ENCODE data around the gene NUDT16L1. TPM values are rescaled to one million over a fixed set of nuclear protein-coding genes. Genes with fewer than 3 reads are reported as not detected.

The NUDT16L1 gene
- polyA plus RNA-seq, 1 of the 3 experiments (the other 2 are of a cell fraction): 45.8 TPM

DNA sequence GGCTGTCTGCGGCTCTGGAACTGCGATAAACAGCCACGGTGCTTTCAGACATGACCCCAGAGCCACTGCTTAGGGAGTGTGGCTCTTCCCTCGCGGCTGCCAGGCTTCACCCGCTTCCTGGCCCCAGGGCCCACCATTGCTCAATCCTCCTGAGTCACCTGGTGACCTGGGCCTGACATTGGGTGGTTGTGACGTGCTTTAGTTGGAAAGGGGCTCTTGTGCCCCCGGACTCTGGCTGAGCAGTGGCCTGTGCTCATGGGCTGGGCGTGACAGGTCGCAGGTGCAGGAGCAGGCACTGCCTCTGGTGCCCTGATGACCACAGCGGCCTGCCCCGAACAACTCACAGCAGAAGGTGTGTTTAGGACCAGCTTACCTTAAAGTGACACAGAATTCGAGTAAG, 8.6 kb upstream of the NUDT16L1 start:
- Histone ChIP-seq H3K79me2 (ENCODE audit: insufficient read depth) (no peaks in the 10 kb centered on the region), H3K4me3 (ENCODE audit: low read depth in 2 of 2, low read length in 1 of 2) (no peak overlapping the region), H3K36me3 (replicated peaks in 1 of 2; ENCODE audit: control insufficient read depth in 1 of 2, insufficient read depth in 2 of 2, low read length in 1 of 2) (peaks cover 0 to 60% of the 10 kb centered on the region in 2 experiments), H3K4me1 (ENCODE audit: control insufficient read depth in 1 of 2, insufficient read depth in 2 of 2, low read depth in 1 of 2, low read length in 1 of 2) (no peaks in the 10 kb centered on the region), H3F3A (replicated peaks; ENCODE audit: insufficient read depth) (no peaks in the 10 kb centered on the region), H3K9me2 (no peaks in the 10 kb centered on the region), H3K9me3 (no peaks in the 10 kb centered on the region), H3K9ac (no peak overlapping the region), H4K20me1 (ENCODE audit: insufficient read depth) (no peaks in the 10 kb centered on the region), H2AFZ (ENCODE audit: low read depth) (no peak overlapping the region), H3K27me3 (ENCODE audit: insufficient read depth) (no peaks in the 10 kb centered on the region), H3K4me2 (no peak overlapping the region), H3K27ac (ENCODE audit: low read depth in 2 of 2, low read length in 1 of 2) (no peak overlapping the region)
- no peak for DNase-seq
- POLR2A ChIA-PET: interaction anchor here (0.7 kb wide), 1 partner anchor 305 kb away, joined by 3 read pairs; no protein-coding TSS in a partner anchor
- TF ChIP-seq, protein P1, sequence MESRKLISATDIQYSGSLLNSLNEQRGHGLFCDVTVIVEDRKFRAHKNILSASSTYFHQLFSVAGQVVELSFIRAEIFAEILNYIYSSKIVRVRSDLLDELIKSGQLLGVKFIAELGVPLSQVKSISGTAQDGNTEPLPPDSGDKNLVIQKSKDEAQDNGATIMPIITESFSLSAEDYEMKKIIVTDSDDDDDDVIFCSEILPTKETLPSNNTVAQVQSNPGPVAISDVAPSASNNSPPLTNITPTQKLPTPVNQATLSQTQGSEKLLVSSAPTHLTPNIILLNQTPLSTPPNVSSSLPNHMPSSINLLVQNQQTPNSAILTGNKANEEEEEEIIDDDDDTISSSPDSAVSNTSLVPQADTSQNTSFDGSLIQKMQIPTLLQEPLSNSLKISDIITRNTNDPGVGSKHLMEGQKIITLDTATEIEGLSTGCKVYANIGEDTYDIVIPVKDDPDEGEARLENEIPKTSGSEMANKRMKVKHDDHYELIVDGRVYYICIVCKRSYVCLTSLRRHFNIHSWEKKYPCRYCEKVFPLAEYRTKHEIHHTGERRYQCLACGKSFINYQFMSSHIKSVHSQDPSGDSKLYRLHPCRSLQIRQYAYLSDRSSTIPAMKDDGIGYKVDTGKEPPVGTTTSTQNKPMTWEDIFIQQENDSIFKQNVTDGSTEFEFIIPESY (IDR thresholded peaks at IDR 0.05; ENCODE audit: borderline replicate concordance, low read depth): no peak
- TF ChIP-seq ELF1 (IDR thresholded peaks at IDR 0.05): no peak
- 92% methylated on average over 13 of the region's 13 CpGs for WGBS (ENCODE audit: low lambda C conversion rate)
- CTCF ChIA-PET: no interaction called here

DNA sequence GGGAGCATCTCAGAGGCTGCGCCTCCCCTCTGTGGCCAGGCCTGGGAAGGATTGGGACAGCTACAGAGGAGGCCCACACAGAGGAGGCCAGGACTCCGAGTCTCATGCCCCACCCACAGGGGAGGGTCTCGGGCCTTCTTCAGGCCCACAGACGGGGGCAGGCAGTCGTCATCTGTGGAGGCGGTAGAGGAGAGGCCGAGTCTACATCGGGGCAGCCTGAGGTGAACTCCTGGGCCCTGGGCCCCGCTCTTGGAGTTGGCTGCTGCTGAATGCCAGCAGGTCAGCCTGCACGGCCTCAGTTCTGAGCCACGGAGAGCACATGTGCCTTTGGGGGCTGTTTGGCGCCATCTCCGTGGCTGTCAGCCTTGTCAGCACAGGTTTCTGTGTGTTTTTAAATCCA, 8.1 kb upstream of the NUDT16L1 start:
- no peak overlapping the region for H3K4me3 ChIP-seq (ENCODE audit: low read depth in 2 of 2, low read length in 1 of 2)
- POLR2A ChIA-PET: interaction anchor here (0.7 kb wide), 1 partner anchor 304 kb away, joined by 3 read pairs; no protein-coding TSS in a partner anchor
- no peaks in the 10 kb centered on the region for H3K4me1 ChIP-seq (ENCODE audit: control insufficient read depth in 1 of 2, insufficient read depth in 2 of 2, low read depth in 1 of 2, low read length in 1 of 2)
- no peak overlapping the region for H2AFZ ChIP-seq (ENCODE audit: low read depth)
- H3K79me2 ChIP-seq (ENCODE audit: insufficient read depth): no peaks in the 10 kb centered on the region
- no peak overlapping the region for H3K27ac ChIP-seq (ENCODE audit: low read depth in 2 of 2, low read length in 1 of 2)
- no peak for DNase-seq
- no peaks in the 10 kb centered on the region for H3K9me2 ChIP-seq
- 100% methylated on average over 1 of the region's 13 CpGs for WGBS (ENCODE audit: low lambda C conversion rate)
- no peaks in the 10 kb centered on the region for H3K27me3 ChIP-seq (ENCODE audit: insufficient read depth)
- no peak overlapping the region for H3K4me2 ChIP-seq
- no peak overlapping the region for H3K9ac ChIP-seq
- peaks cover 0 to 55% of the 10 kb centered on the region in 2 experiments for H3K36me3 ChIP-seq (replicated peaks in 1 of 2; ENCODE audit: control insufficient read depth in 1 of 2, insufficient read depth in 2 of 2, low read length in 1 of 2)
- no peaks in the 10 kb centered on the region for H3F3A ChIP-seq (replicated peaks; ENCODE audit: insufficient read depth)
- no peak for TF ChIP-seq TAF1 (IDR thresholded peaks at IDR 0.05; ENCODE audit: borderline replicate concordance, low read depth, low read length)
- TF ChIP-seq, protein P1 (IDR thresholded peaks at IDR 0.05; ENCODE audit: borderline replicate concordance, low read depth): no peak
- TF ChIP-seq, protein P2, sequence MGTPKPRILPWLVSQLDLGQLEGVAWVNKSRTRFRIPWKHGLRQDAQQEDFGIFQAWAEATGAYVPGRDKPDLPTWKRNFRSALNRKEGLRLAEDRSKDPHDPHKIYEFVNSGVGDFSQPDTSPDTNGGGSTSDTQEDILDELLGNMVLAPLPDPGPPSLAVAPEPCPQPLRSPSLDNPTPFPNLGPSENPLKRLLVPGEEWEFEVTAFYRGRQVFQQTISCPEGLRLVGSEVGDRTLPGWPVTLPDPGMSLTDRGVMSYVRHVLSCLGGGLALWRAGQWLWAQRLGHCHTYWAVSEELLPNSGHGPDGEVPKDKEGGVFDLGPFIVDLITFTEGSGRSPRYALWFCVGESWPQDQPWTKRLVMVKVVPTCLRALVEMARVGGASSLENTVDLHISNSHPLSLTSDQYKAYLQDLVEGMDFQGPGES (IDR thresholded peaks at IDR 0.05; ENCODE audit: low read depth, low read length): no peak
- TF ChIP-seq TCF12 (IDR thresholded peaks at IDR 0.05): no peak
- no peak for TF ChIP-seq SMC3 (IDR thresholded peaks at IDR 0.05; ENCODE audit: low read depth, low read length)
- TF ChIP-seq RFX5 (IDR thresholded peaks at IDR 0.05; ENCODE audit: low read length): no peak
- TF ChIP-seq, protein P3, sequence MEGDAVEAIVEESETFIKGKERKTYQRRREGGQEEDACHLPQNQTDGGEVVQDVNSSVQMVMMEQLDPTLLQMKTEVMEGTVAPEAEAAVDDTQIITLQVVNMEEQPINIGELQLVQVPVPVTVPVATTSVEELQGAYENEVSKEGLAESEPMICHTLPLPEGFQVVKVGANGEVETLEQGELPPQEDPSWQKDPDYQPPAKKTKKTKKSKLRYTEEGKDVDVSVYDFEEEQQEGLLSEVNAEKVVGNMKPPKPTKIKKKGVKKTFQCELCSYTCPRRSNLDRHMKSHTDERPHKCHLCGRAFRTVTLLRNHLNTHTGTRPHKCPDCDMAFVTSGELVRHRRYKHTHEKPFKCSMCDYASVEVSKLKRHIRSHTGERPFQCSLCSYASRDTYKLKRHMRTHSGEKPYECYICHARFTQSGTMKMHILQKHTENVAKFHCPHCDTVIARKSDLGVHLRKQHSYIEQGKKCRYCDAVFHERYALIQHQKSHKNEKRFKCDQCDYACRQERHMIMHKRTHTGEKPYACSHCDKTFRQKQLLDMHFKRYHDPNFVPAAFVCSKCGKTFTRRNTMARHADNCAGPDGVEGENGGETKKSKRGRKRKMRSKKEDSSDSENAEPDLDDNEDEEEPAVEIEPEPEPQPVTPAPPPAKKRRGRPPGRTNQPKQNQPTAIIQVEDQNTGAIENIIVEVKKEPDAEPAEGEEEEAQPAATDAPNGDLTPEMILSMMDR (IDR thresholded peaks at IDR 0.05): no peak
- TF ChIP-seq RAD21 (IDR thresholded peaks at IDR 0.05; ENCODE audit: low read length): no peak
- TF ChIP-seq MXI1 (IDR thresholded peaks at IDR 0.05; ENCODE audit: low read depth, low read length): no peak
- TF ChIP-seq NRF1 (IDR thresholded peaks at IDR 0.05; ENCODE audit: low read depth, low read length): no peak
- no peak for TF ChIP-seq MEF2A (IDR thresholded peaks at IDR 0.05; ENCODE audit: borderline replicate concordance, low read depth)
- no peak for TF ChIP-seq NFIC (IDR thresholded peaks at IDR 0.05; ENCODE audit: borderline replicate concordance)
- no peak for TF ChIP-seq ELF1 (IDR thresholded peaks at IDR 0.05)
- TF ChIP-seq POLR2AphosphoS5 (IDR thresholded peaks at IDR 0.05; ENCODE audit: low read depth, low read length): no peak
- no peak for TF ChIP-seq GATA2 (CRISPR knock-in tag; IDR thresholded peaks at IDR 0.05)
- TF ChIP-seq YY1 (IDR thresholded peaks at IDR 0.05; ENCODE audit: low read depth): no peak
- no peaks in the 10 kb centered on the region for H4K20me1 ChIP-seq (ENCODE audit: insufficient read depth)
- CTCF ChIA-PET: no interaction called here
- H3K9me3 ChIP-seq: no peaks in the 10 kb centered on the region
